Epithelial cell of esophagus (primary cell): ENCODE data around the gene GPATCH2L.

ENCODE experiments used
- DNase-seq: peaks from one replicate; pipeline ENCODE4 v3.0.0; 2010; ENCODE audit warnings: low read depth
- H3K4me3 ChIP-seq: 2 replicates; pipeline ENCODE4 v1.5.1; 2011; ENCODE audit warnings: mild to moderate bottlenecking, low read length, control low read depth
- TF ChIP-seq, protein P1 (sequence below): IDR thresholded peaks from 2 replicates; pipeline ENCODE4 v1.5.1; 2011; ENCODE audit warnings: low read depth, mild to moderate bottlenecking, low read length, control low read depth, inconsistent platforms; ENCODE audit not compliant: insufficient read depth; ENCODE audit errors: missing control alignments

Gene GPATCH2L

DNA sequence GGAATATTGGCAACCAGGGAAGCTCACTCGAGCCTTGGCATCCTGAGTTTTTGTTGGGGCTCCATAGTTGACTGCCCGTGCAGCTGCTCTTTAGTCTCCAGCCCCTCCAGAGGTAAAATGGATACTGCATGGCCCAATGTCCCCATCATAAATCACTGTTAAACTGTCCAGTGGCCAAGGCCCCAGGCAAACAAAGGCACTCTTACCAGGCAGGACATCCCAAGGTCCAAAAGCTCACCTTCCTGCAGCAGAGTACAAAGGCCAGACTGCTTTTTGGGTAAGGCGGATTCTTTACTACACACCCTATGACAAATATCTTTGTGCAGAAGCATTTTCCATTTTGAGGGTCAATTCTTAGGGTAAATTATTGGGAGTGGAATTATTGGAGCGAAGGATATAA, 81.1 kb downstream of the GPATCH2L start:
- no peak overlapping the region for H3K4me3 ChIP-seq
- no peak for DNase-seq
- TF ChIP-seq, protein P1, sequence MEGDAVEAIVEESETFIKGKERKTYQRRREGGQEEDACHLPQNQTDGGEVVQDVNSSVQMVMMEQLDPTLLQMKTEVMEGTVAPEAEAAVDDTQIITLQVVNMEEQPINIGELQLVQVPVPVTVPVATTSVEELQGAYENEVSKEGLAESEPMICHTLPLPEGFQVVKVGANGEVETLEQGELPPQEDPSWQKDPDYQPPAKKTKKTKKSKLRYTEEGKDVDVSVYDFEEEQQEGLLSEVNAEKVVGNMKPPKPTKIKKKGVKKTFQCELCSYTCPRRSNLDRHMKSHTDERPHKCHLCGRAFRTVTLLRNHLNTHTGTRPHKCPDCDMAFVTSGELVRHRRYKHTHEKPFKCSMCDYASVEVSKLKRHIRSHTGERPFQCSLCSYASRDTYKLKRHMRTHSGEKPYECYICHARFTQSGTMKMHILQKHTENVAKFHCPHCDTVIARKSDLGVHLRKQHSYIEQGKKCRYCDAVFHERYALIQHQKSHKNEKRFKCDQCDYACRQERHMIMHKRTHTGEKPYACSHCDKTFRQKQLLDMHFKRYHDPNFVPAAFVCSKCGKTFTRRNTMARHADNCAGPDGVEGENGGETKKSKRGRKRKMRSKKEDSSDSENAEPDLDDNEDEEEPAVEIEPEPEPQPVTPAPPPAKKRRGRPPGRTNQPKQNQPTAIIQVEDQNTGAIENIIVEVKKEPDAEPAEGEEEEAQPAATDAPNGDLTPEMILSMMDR: no peak

DNA sequence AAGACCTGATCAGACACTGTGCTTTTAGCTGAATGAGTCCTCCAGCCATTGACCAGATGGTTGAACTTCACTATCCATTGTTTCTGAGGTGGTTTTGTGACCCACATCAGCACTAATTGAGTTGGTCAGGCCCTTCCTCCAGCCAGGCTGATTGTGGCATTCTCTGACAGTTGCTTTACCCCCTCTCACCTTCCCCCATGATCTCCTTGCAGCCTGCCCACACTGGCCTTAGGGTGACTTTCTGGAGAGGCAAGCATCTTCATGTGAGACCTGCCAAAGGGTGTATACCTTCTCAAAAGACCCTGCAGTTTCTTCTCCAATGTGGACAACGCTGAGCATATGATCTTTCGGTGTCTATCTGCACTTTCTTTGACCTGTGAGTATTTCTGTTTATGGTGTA, 83.9 kb downstream of the GPATCH2L start:
- TF ChIP-seq, protein P1: no peak
- H3K4me3 ChIP-seq: no peak overlapping the region
- DNase-seq: no peak

DNA sequence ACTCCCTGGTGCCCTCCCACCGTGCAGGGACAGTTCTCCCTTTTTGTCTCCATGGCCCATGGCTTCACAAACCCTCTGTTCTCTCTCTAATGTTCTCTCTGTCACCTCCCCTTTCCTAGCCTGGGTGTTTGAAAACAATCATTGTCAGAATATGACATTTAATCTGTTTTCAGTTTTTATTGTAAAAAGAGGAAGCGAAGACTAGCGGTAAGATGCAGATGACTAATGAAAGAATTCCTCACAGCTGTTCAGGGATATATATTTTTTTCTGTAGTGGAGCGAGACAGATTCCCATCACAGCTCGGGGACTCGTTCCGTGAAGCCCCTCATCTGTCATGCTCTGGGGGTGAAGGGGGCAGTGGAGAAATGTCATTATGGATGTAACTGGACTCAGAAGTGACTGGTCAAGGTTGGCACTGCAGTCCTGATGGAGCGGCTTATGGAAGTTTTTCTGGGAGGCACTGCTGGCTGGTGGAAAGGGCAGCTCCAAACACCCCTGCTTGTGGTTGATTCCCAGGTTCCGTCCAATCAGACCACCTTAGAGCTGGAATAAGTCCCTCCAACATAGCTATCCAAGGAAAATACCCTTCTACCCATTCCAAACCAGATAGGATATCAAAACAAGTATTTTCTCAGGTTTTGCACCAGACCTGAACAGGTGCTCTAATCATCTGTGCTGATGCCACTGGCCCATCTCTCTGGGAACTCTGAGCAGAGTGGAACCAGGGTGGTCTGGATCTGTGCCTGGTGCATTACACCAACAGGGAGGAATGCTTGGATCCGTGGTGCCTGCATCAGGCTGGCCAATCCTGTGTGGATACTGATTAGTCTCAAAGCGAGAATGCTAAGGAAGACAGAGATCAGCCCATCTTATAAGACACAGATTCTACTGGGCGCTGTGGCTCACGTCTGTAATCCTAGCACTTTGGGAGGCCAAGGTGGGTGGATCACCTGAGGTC, 84.7 kb downstream of the GPATCH2L start:
- no peak overlapping the region for H3K4me3 ChIP-seq
- TF ChIP-seq, protein P1: no peak
- DNase-seq: no peak

DNA sequence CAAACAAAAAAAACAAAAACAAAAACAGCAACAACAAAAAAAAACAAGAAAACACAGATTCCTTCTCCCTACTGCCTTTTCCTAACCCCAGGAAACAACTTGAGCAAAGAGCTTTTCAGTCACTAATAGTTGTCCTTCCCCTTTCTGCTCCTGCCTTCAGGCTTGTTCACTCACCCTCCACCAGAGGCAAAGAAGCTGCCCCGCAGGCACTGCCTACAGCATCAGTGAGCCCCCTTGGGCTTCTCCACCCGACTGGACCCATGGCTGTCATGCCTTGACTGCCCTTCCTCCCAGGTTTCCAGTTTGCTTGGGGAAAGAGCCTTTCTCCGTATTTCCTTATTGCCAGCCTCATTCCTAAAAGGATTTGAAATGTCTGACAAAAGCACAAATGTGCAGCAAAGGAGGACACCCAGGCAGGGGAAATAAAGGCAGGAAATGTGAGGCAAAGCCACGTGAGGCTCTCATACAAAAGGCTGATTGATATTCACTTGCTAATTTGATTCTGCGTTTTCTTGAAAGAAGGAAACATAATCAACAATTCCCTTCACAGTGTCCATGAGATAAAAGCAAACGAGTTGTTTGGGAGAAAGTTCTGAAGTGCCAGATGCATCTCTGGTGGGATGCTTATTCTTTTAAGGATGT, 85.7 kb downstream of the GPATCH2L start:
- TF ChIP-seq, protein P1: no peak
- no peak overlapping the region for H3K4me3 ChIP-seq
- no peak for DNase-seq

DNA sequence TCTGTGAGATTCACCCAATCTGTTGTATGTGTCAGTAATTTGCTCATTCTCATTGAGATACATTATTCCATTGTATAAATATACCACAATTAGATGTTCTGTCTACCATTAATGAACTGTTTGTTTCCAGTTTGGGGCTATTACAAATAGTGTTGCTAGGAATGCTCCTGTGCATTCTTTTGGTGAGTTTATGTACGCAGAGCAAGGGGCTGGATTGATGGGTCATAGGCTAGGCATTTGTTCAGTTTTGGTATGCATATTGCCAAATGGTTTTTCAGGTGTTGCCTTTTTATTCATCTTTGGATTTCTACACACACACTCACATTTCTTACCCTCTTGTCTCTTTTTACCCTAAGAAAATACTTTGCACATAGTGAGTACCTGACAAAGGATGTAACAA, 93.4 kb downstream of the GPATCH2L start:
- peak; percentile 29 for DNase-seq
- TF ChIP-seq, protein P1: no peak

DNA sequence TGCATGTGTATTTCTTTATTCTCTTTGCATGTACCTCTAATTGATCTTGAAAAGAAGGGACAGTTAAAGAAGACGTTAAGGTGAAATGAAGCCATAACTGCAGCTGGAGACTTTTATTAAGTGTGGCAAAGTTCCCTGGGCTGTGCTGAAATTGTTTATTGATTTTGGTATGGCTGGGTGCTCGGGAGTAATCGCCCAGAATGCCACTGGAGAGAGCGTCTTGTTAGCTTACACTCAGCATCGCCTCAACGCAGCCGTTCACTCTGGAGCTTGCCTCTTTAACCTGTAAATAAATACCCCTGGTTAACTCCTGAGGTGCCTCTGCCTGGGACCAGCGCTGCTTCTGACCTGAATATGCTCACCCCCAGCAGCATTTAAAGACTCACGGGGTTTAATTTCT, 98.6 kb downstream of the GPATCH2L start:
- no peak for DNase-seq
- TF ChIP-seq, protein P1: no peak
- H3K4me3 ChIP-seq: no peak overlapping the region

More for the DNA sequence above, 93.4 kb downstream of the GPATCH2L start:
- no peak overlapping the region for H3K4me3 ChIP-seq
